GDM1 (cell line): ENCODE results near the gene ABCG5.

Source experiments
- DNase-seq: peaks from one replicate; lab custom pipeline; 2025; lab: John Stamatoyannopoulos, UW

Gene ABCG5

GRCh38 chr2:43841949-43842865 lies 3.6 kb upstream of the ABCG5 start:
- DNase-seq: no peak

- DNase-seq: no peak
Observed at GRCh38 chr2:43840965-43841364, 2.3 kb upstream of the ABCG5 start.

GRCh38 chr2:43839776-43840564 lies 1.3 kb upstream of the ABCG5 start:
- DNase-seq: no peak

GRCh38 chr2:43837831-43838559 lies 644 bp downstream of the ABCG5 start:
- DNase-seq: no peak

- DNase-seq: no peak
Observed at GRCh38 chr2:43837033-43837432, 1.6 kb downstream of the ABCG5 start.

GRCh38 chr2:43832457-43832856 lies 6.2 kb downstream of the ABCG5 start:
- no peak for DNase-seq

GRCh38 chr2:43831543-43832294 lies 6.9 kb downstream of the ABCG5 start:
- no peak for DNase-seq

- no peak for DNase-seq
Observed at GRCh38 chr2:43826305-43827250, 12.1 kb downstream of the ABCG5 start.

GRCh38 chr2:43825841-43826240 lies 12.8 kb downstream of the ABCG5 start:
- DNase-seq: no peak

- no peak for DNase-seq
Observed at GRCh38 chr2:43824951-43825493, 13.6 kb downstream of the ABCG5 start.

GRCh38 chr2:43824512-43824911 lies 14.1 kb downstream of the ABCG5 start:
- no peak for DNase-seq

- no peak for DNase-seq
Observed at GRCh38 chr2:43823751-43824150, 14.9 kb downstream of the ABCG5 start.

GRCh38 chr2:43822839-43823238 lies 15.8 kb downstream of the ABCG5 start:
- no peak for DNase-seq

- DNase-seq: no peak
Observed at GRCh38 chr2:43819491-43820163, 19.0 kb downstream of the ABCG5 start.

- peak; percentile 4 for DNase-seq
Observed at GRCh38 chr2:43818761-43819160, 19.9 kb downstream of the ABCG5 start.

- DNase-seq: no peak
Observed at GRCh38 chr2:43814711-43815110, 23.9 kb downstream of the ABCG5 start.

- DNase-seq: no peak
Observed at GRCh38 chr2:43812947-43813346, 25.7 kb downstream of the ABCG5 start.

- DNase-seq: no peak
Observed at GRCh38 chr2:43812006-43812405, 26.6 kb downstream of the ABCG5 start.

- no peak for DNase-seq
Observed at GRCh38 chr2:43810888-43811287, 27.8 kb downstream of the ABCG5 start.

GRCh38 chr2:43810452-43810851 lies 28.2 kb downstream of the ABCG5 start:
- no peak for DNase-seq
